Endothelial cell of umbilical vein (primary cell): Measurements from ENCODE around the gene TRIM71. TPM values are rescaled to one million over a fixed set of nuclear protein-coding genes. Genes with fewer than 3 reads are reported as not detected.

ENCODE experiments used
- BruUV-seq: library from RNA; stranded (reverse); fragments of 400-500 nt; replicated peaks from 2 replicates; lab custom pipeline; 2021; lab: Mats Ljungman, UMichigan
- CTCF ChIA-PET: fragments of 300-600, 350-600 bp; sonication (Branson Sonifier 250); formaldehyde crosslinking; loops from one replicate; lab custom pipeline; 2021; ENCODE audit warnings: antibody characterized with exemption, inconsistent platforms; lab: Charles Lee
- POLR2A ChIA-PET: fragments of 300-600, 350-600 bp; sonication (Branson Sonifier 250); formaldehyde crosslinking; loops from one replicate; lab custom pipeline; 2021; ENCODE audit warnings: antibody characterized with exemption, inconsistent platforms; lab: Charles Lee
- DNase-seq: peaks from one replicate; pipeline ENCODE4 v3.0.0-alpha.2; 2011; ENCODE audit warnings: low read depth, low spot score
- FAIRE-seq: peaks from 2 replicates; lab custom pipeline; 2011; peaks lifted over from hg19 to GRCh38; lab: Jason Lieb, UNC
- H2AFZ ChIP-seq: 2 replicates; pipeline ENCODE4 v1.6.0; 2012; ENCODE audit warnings: low read depth, low read length, control low read depth, inconsistent platforms
- H3K27ac ChIP-seq: 2 replicates; pipeline ENCODE4 v1.5.1; 2011; ENCODE audit warnings: low read depth, mild to moderate bottlenecking, control low read depth, low read length, moderate library complexity; ENCODE audit not compliant: insufficient read depth
- H3K27me3 ChIP-seq, 2 experiments: 2 replicates each; pipeline versions ENCODE4 v1.6.0 to v1.6.1; 2011; ENCODE audit warnings: low read length in 2 of 2, mixed read lengths in 1 of 2; ENCODE audit not compliant: control insufficient read depth in 2 of 2, insufficient read depth in 2 of 2
- H3K36me3 ChIP-seq, 2 experiments: 2 replicates in 1 of 2; 3 replicates in 1 of 2; pipeline ENCODE4 v1.5.1; 2011; ENCODE audit warnings: low read length in 2 of 2, mild to moderate bottlenecking in 1 of 2, moderate library complexity in 1 of 2; ENCODE audit not compliant: control insufficient read depth in 2 of 2, insufficient read depth in 2 of 2; ENCODE audit errors: extremely low read depth in 1 of 2
- H3K4me1 ChIP-seq: 3 replicates; pipeline ENCODE4 v1.5.1; 2011; ENCODE audit warnings: mild to moderate bottlenecking, low read length; ENCODE audit not compliant: control insufficient read depth, insufficient read depth; ENCODE audit errors: extremely low read depth
- H3K4me2 ChIP-seq: 2 replicates; pipeline ENCODE4 v1.6.1; 2011; ENCODE audit warnings: low read length, control low read depth, mixed read lengths; ENCODE audit not compliant: insufficient read depth
- H3K4me3 ChIP-seq, 3 experiments: fragments of 200-600 bp in 1 of 3; sonication (generic), shearing (Covaris generic) in 1 of 3; replicated peaks in 1 of 3; 2 replicates each; pipeline ENCODE4 v1.5.1; 2011 to 2016; ENCODE audit warnings: control low read depth in 3 of 3, low read length in 3 of 3, mild to moderate bottlenecking in 2 of 3, inconsistent platforms in 1 of 3, low read depth in 1 of 3, moderate library complexity in 1 of 3; ENCODE audit not compliant: insufficient read depth in 1 of 3
- H3K79me2 ChIP-seq: 2 replicates; pipeline ENCODE4 v1.6.0; 2012; ENCODE audit warnings: low read length, inconsistent platforms; ENCODE audit not compliant: control insufficient read depth, insufficient read depth
- H3K9ac ChIP-seq: replicated peaks from 2 replicates; pipeline ENCODE3; 2011; ENCODE audit warnings: low read length, control low read depth; ENCODE audit not compliant: insufficient read depth; ENCODE audit errors: extremely low read depth
- H3K9me1 ChIP-seq: replicated peaks from 3 replicates; pipeline ENCODE4 v1.6.0; 2011; ENCODE audit warnings: mild to moderate bottlenecking, low read length; ENCODE audit not compliant: control insufficient read depth, insufficient read depth; ENCODE audit errors: extremely low read depth
- H3K9me3 ChIP-seq: replicated peaks from 2 replicates; pipeline ENCODE4 v1.5.1; 2012; ENCODE audit warnings: low read length, inconsistent platforms; ENCODE audit not compliant: control insufficient read depth, insufficient read depth
- H4K20me1 ChIP-seq: replicated peaks from 2 replicates; pipeline ENCODE3; 2011; ENCODE audit warnings: mild to moderate bottlenecking, low read length; ENCODE audit not compliant: control insufficient read depth, insufficient read depth; ENCODE audit errors: extremely low read depth
- CTCF ChIP-seq, 2 donors: IDR thresholded peaks; 1 replicate in 1 of 2; 2 replicates in 1 of 2; pipeline ENCODE4 v1.5.1; 2011; ENCODE audit warnings: low read length in 2 of 2, mild to moderate bottlenecking in 2 of 2, moderate library complexity in 2 of 2, control low read depth in 1 of 2, inconsistent platforms in 1 of 2, low read depth in 1 of 2; ENCODE audit not compliant: insufficient read depth in 1 of 2; ENCODE audit errors: extremely low read depth in 1 of 2
- EZH2 ChIP-seq: IDR thresholded peaks from 2 replicates; pipeline ENCODE4 v1.6.1; 2012; ENCODE audit warnings: borderline replicate concordance, low read depth, mild to moderate bottlenecking, moderate library complexity, low read length, inconsistent platforms; ENCODE audit not compliant: severe bottlenecking
- FOS ChIP-seq: IDR thresholded peaks from 2 replicates; pipeline ENCODE4 v1.6.1; 2011; ENCODE audit warnings: mild to moderate bottlenecking, low read length, moderate library complexity, borderline replicate concordance; ENCODE audit not compliant: insufficient read depth
- GATA2 ChIP-seq: IDR thresholded peaks from 2 replicates; pipeline ENCODE4 v1.7.0; 2011; ENCODE audit warnings: low read depth, mild to moderate bottlenecking, moderate library complexity, mixed read lengths, low read length; ENCODE audit not compliant: insufficient read length, insufficient read depth
- JUN ChIP-seq: IDR thresholded peaks from 2 replicates; pipeline ENCODE4 v1.6.1; 2011; ENCODE audit warnings: borderline replicate concordance, low read depth; ENCODE audit not compliant: insufficient read length, insufficient read depth
- MAX ChIP-seq: IDR thresholded peaks from 2 replicates; pipeline ENCODE4 v1.6.1; 2011; ENCODE audit not compliant: insufficient read depth, insufficient read length
- MYC ChIP-seq: IDR thresholded peaks from one replicate; pipeline ENCODE4 v1.6.1; 2011; ENCODE audit warnings: mild to moderate bottlenecking, low read depth, low read length
- POLR2A ChIP-seq: IDR thresholded peaks from 2 replicates; pipeline ENCODE4 v1.6.1; 2012; ENCODE audit warnings: low read depth, mild to moderate bottlenecking, control low read depth, low read length
- POLR2AphosphoS5 ChIP-seq: IDR thresholded peaks from 2 replicates; pipeline ENCODE4 v1.6.1; 2012; ENCODE audit warnings: low read depth, mild to moderate bottlenecking, control low read depth, low read length, moderate library complexity; ENCODE audit not compliant: insufficient read depth
- dilution Hi-C: fragments of 300-500 bp; cut with MboI; formaldehyde crosslinking; loops from one replicate; pipeline ENCODE4 v1.15.0; 2019; ENCODE audit warnings: low sequenced_read_pairs; ENCODE audit not compliant: extremely low pct_ligation_motif_present
- intact Hi-C: fragments of 100-400 bp; cut with micrococcal nuclease; formaldehyde crosslinking; loops from one replicate; pipeline ENCODE4 v1.10.0; 2022
- polyA plus RNA-seq, 4 experiments: library from polyadenylated mRNA; depleted of rRNA in 3 of 4; stranded (reverse) in 3 of 4; unstranded in 1 of 4; fragments of >200 nt; gene quantifications; 2 replicates each; pipeline versions ENCODE4 v1.2.1 to v1.2.3, GENCODE V29; 2011 to 2012; ENCODE audit warnings: missing spikeins in 1 of 4
- total RNA-seq: library from RNA; stranded (reverse); gene quantifications from 2 replicates; pipeline ENCODE4 v1.2.3, GENCODE V29; 2021

Gene TRIM71
- total and polyA plus RNA-seq, 2 donors (not counting 3 experiments of a cell fraction or from before 2014, with no cell fraction given), result not detected

GRCh38 chr3:32831791-32832190 lies 14.0 kb downstream of the TRIM71 start:
- ChIA-PET POLR2A (no interaction called here), CTCF (no interaction called here)
- H3K4me1 ChIP-seq, result no peaks in the 10 kb centered on the region

More at GRCh38 chr3:32831791-32832190, 14.0 kb downstream of the TRIM71 start:
- Histone ChIP-seq H3K9me3 (no peaks in the 10 kb centered on the region), H3K27ac (no peak overlapping the region), H3K36me3 (no peaks in the 10 kb centered on the region), H4K20me1 (no peaks in the 10 kb centered on the region), H2AFZ (no peak overlapping the region), H3K79me2 (no peaks in the 10 kb centered on the region), H3K9me1 (no peaks in the 10 kb centered on the region), H3K4me2 (no peak overlapping the region), H3K27me3 (peaks cover 19 to 23% of the 10 kb centered on the region in 2 experiments), H3K9ac (no peak overlapping the region), H3K4me3 (no peak overlapping the region)
- dilution Hi-C loops, result no loop called here
- no peak for FAIRE-seq
- no TSS peak for BruUV-seq
- no peak for DNase-seq
- TF ChIP-seq GATA2 (no peak), POLR2AphosphoS5 (no peak), EZH2 (no peak), CTCF (IDR thresholded peaks at IDR 0.05; ENCODE audit: extremely low read depth in 1 of 2, insufficient read depth in 1 of 2, low read depth in 1 of 2, low read length in 2 of 2) (no peak), MYC (no peak), FOS (no peak), JUN (no peak), MAX (no peak), POLR2A (no peak)
- intact Hi-C loops, result no loop called here
